Activated gamma-delta T cell treated with Interleukin-2 at 50 U/mL for 16 hours (primary cell): ENCODE data around the gene RBM10.

Experiments
- DNase-seq: peaks from one replicate; pipeline ENCODE4 v3.0.0-alpha.2; 2020

The RBM10 gene

DNA sequence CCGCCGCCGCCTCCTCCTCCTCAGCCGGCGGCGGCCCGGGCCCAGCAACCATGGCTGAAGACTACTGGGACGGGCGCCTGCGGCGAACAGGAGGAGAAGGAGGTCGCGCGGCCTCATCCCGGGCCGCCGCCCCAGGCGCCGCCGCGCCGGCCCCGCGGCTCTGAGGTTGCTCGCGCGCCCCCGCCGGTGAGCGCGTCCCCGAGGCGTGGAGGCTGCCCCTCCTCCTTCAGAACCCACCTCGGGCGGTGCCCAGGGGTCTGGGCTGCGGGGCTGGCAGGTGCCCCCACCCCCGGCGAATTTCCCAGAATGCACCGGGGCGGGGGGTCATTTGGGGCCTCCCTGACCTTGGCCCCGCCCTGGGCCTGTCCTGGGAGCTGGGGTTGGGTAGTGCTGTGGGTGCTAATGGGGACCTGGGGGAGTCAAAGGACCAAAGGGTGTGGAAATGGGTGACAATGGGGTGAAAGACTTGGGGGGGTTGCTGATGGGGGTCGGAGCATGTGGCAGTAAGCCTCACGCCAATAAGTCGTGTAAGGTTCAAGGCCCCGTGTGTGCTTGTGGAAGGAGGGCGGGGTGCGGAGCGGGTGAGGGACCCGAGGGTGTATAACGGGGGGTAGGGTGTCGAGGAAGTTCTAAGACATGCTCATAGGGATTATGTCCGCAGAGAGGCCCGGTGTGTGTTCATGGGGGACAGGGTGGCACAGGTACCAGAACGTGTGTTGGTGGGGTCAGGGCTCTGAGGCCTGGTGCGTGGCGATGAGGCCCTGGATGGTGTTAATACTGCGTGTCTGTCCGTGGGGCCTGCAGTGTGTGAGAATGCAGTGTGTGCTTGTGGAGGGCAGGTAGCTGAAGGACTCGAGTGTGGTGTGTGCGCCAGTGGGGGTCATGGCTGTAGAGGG is 74.1 kb downstream of the RBM10 start:
- peak; percentile 42 for DNase-seq

GRCh38 chrX:47221756-47222155 is 76.7 kb downstream of the RBM10 start:
- DNase-seq = no peak

DNA sequence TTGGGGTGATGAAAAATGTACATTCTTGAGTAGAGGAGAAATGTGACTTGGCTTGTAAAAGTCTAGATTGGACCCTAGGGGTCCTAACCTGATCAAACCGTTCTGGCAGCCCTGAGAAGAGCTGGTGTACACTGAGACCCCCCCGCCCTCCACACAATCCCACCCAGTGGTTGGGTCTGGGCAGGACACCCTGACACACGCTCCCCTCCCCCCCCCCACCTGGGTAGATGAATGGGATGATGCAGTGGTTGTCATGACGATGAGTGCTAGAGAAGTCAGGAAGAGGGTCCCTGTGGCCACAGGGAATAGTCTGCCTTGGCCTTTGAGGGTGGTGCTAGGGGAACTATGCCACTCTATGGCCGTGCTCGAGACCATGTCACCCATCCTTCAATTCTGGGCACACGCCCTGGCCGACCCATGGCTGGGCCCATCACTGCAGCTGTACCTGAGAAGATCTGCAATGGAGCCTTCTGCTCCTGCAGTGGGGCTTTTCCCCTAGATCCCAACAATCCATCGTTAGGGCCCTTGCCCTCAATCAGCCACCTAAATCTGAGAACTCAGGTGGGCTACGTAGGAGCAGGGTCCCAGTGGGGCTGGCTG is 77.8 kb downstream of the RBM10 start:
- DNase-seq = no peak

DNA sequence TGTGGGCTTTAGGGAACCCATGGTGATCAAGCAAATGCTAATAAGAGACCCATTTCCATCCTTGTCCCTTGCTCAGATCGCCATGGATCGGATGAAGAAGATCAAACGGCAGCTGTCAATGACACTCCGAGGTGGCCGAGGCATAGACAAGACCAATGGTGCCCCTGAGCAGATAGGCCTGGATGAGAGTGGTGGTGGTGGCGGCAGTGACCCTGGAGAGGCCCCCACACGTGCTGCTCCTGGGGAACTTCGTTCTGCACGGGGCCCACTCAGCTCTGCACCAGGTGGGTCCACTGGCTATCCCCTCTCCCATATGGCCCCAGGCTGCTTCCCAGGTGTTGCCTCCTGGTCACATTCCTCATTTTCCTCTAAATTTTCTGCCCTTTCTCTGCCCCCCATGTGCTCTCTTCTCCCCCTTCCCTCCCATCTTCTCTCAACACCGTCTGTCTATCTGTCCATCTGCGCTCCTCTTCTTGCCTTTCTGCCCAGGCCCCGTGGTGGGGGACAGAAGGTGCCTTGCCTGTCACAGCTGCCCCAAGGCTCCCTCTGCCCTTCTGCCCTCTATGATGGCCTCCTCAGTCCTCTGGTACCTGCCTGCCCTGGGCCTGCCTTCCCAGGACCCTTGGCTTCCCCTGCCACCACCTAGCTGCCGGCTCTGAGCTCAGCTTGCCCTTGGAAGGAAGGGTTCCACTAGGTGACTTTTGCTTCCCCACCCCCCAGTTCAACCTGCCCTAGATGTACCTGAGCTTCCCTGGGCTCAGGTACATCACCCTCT is 78.6 kb downstream of the RBM10 start:
- DNase-seq = no peak

DNA sequence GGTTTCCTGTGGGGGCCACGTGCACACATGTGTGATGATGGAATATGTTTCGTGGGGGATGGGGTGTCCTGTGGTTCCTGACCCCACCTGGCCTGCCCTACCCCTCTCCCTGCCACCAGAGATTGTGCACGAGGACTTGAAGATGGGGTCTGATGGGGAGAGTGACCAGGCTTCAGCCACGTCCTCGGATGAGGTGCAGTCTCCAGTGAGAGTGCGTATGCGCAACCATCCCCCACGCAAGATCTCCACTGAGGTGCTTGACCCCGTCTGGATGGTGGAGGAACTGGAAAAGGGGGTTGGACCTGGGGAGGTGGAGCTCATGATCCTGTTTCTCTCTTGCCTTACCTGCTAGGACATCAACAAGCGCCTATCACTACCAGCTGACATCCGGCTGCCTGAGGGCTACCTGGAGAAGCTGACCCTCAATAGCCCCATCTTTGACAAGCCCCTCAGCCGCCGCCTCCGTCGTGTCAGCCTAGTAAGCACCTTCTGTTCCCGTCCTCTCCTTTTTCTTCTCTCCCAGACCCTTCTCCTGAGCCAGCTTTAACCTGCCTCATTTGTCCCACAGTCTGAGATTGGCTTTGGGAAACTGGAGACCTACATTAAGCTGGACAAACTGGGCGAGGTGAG is 79.4 kb downstream of the RBM10 start:
- DNase-seq = no peak

GRCh38 chrX:47224896-47225290 is 79.9 kb downstream of the RBM10 start:
- DNase-seq = no peak

- no peak for DNase-seq
Observed at GRCh38 chrX:47226071-47226470, 81.0 kb downstream of the RBM10 start.

- no peak for DNase-seq
Observed at GRCh38 chrX:47226531-47227333, 81.7 kb downstream of the RBM10 start.

DNA sequence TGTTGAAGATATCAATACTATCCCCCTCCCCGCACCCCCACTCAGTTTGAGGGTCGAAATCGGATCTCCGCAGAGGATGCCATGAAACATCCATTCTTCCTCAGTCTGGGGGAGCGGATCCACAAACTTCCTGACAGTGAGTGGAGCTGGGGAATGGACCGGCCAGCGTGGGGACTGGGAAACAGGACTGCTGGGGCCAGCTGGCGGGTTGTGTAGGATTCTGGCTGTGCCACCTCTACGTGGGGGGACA is 82.2 kb downstream of the RBM10 start:
- no peak for DNase-seq

DNA sequence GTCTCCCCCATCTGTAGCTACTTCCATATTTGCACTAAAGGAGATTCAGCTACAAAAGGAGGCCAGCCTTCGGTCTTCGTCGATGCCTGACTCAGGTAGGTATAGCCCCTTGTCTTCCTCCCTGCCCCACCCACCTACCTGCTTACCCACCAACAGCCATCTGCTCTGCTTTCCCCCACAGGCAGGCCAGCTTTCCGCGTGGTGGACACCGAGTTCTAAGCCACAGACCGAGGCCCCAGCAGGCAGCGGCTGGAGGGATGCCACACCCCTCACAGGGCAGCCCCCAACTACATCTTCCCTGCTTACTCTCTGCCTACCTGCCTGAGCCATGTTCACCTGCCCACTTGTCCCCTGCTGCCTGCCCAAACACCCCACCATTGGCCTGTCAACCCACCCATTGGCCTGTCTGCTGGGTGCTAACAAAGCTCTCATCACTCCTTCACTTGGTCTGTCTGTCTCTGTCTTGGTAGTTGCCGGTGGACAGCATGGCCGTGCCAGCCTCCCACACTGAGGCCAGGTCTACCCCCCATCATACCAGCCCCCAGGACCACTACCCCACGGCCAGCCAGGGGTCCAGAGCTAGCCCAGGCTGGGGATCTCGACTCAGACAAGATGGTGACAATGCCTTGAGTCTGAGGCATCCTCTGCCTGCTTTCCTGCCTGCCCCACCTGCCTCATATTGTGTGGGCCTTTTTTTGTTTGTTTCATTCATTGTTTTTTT is 83.7 kb downstream of the RBM10 start:
- no peak for DNase-seq

- no peak for DNase-seq
Observed at GRCh38 chrX:47229427-47229826, 84.4 kb downstream of the RBM10 start.

DNA sequence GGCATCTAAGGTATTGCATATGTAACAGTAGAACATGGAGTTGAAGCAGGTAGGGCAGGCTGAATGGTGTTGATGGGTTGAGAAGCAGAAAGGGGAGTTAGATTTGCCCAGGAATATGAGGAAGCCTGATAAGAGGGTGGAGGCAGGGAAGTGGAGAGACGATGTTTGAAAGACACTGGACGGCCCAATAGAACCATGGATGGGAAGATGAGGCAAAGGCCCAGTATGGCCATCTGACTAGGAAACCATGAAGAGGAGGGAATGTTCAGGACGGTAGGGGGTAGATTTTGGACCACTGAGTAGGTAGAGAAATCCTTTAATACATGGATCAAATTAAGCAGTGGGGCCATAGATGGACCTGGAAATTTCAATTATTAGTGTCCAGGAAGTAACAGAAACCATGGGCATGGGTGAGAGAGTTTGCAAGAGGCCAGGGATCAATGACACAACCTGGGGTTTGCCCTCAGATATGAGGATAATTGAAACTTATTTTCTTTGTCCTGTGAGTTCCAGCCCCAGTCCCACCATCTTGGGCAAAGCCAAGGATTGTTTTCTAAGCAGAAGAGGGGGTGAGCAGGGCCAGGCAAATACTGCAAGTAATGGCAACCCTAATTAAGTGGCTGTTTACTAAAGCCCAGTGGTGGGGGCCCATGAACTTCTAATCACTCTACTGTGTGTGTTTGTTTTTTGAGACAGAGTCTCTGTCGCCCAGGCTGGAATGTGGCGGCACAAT is 85.3 kb downstream of the RBM10 start:
- no peak for DNase-seq

DNA sequence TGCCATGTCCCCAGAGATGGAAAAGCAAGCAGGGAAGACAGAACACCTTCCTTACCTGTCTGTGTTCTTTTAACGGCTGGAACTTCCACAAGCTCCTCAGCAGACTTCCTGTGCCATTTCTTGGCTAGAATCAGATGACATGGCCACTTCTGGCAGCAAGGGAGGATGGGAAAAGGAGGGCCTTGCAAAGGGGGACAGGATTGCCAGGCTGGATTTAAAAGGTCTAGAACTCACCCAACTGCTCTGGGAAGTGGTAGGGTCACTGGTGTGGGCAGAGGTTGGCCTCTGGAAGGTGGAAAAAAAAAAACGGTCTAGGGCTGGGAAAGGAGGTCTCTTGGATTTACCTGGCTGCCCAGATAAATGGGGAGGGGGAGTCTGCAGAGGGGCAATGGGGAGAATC is 86.1 kb downstream of the RBM10 start:
- no peak for DNase-seq

- DNase-seq = no peak
Observed at GRCh38 chrX:47232197-47232802, 87.3 kb downstream of the RBM10 start.

DNA sequence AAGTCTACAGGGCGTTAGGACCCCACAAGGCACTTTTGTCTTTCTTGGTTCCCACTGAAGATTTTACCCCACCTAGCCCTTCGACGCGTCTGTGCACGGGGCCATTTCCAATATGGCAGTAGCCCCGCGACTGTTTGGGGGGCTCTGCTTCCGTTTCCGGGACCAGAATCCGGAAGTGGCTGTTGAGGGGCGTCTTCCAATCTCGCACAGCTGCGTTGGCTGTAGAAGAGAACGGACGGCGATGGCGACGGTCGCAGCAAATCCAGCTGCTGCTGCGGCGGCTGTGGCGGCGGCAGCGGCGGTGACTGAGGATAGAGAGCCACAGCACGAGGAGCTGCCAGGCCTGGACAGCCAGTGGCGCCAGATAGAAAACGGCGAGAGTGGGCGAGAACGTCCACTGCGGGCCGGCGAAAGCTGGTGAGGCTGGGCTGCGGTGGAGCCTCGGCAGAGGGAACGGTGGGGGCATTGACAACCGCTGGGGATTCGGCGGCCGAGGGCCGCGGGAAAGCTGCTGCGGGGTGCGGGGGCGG is 87.8 kb downstream of the RBM10 start, which contains the start of gene USP11:
Gene USP11, plus strand, starts transcription at position 207 of the 530 bp plus-strand sequence. Its CDS starts 35 bp downstream, at position 242.
- DNase-seq = peak; percentile 67

DNA sequence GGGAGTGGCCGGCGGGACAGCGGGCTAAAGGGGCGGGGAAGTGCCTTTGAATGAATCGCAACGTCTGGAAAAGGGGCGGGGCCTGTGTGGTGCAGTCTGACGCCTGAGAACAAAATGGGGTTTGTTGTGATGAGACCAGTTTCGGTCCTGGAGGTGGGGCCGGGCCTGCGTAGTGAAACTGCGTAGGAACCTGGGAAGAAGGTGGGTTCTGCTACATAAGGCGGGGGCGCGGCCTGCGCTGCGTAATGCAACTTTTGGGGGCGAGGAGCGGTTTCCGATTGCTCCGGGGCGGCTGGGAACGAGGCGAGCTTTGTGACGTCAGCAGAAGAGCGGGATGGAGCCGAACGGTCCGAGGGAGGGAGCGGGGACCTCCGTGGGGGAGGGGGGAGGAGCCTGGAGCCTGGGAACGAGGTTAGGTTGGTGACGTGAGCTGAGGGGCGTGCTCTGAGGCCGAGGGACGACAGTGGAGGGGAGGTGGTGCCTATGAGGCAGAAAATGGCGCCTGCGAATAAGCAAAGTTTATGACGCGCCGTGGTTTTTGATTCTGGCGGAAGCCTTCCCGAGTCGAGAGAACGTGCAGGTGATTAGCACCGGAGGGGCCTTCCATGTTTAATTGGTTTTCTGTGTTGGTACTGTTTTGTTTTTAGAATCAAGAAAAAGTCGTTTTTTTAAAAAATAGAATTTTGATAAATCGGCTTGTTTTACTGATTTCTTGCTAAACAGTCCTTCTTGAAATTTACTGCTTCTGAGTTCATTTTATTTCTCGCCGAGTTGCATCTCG is 88.5 kb downstream of the RBM10 start:
- peak; percentile 95 for DNase-seq

DNA sequence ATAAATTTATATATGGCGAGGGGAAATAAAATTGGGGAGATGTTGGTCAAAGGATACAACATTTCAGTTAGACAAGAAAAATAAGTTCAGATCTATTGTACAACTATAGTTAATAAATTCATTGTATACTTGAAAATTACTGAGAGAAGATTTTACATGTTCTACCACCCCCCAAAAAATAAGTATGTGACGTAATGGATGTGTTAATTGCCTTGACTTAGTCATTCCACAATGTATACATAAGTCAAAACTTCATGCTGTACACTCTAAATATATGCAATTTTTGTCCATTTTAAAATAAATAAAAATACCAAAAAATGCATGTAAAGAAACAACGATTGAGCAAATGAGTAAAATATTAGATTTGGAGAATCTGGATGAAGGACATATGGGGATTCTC is 89.6 kb downstream of the RBM10 start:
- no peak for DNase-seq

DNA sequence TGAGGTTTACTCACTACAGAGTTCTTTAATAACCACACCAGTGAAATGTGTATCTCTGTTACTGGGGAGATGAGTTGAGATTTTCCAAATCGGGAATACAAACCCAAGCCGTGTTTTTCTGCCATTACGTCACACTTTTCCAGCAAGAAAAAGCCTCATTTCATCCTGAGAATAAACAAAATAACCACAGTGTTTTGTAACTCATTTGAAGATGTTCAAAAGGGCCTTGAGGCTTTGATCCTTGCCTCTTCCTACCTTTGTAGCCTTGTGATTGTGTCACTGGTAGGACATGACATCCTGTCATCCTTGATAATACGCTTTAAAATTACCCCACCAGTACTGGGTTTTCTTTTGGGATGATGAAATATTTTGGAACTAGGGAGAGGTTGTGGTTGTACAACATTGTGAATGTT is 90.7 kb downstream of the RBM10 start:
- no peak for DNase-seq
